Heart left ventricle (tissue), 16 donors: ENCODE measurements around the gene ZNF423. TPM values are rescaled to one million over a fixed set of nuclear protein-coding genes. Genes with fewer than 3 reads are reported as not detected.
A peak's percentile ranks its signal among the peaks of the same experiment; 100 is the strongest.

ENCODE experiments used
- ATAC-seq, 4 donors: fragments of 200-7000 bp; cut with Tn5 transposase; one replicate each; pipeline ENCODE4 v1.9.1; 2020 to 2022; ENCODE audit warnings: moderate library complexity in 4 of 4, mild to moderate bottlenecking in 3 of 4, moderate number of reproducible peaks in 1 of 4
- DNase-seq, 5 donors: peaks; one replicate each; pipeline ENCODE4 v3.0.0-alpha.2; 2020
- H3K27ac ChIP-seq, 12 donors: fragments of 200-600 bp; sonication (generic) in 4 of 12; one replicate each; pipeline versions ENCODE4 v1.5.0 to v1.8.0; 2016 to 2022; ENCODE audit warnings: mild to moderate bottlenecking in 2 of 12
- H3K27me3 ChIP-seq, 9 donors: fragments of 200-600 bp; sonication (generic) in 2 of 9; one replicate each; pipeline versions ENCODE4 v1.5.1 to v1.8.0; 2016 to 2022; ENCODE audit warnings: mild to moderate bottlenecking in 3 of 9
- H3K36me3 ChIP-seq, 9 donors: fragments of 200-600 bp; sonication (generic) in 2 of 9; one replicate each; pipeline versions ENCODE4 v1.5.0 to v1.8.0; 2018 to 2022; ENCODE audit warnings: mild to moderate bottlenecking in 2 of 9
- H3K4me1 ChIP-seq, 12 donors: fragments of 200-600 bp; sonication (generic) in 4 of 12; one replicate each; pipeline versions ENCODE4 v1.5.0 to v1.8.0; 2016 to 2022; ENCODE audit warnings: mild to moderate bottlenecking in 3 of 12
- H3K4me3 ChIP-seq, 12 donors: fragments of 200-600 bp; sonication (generic) in 4 of 12; one replicate each; pipeline versions ENCODE4 v1.5.0 to v1.8.0; 2017 to 2022; ENCODE audit warnings: mild to moderate bottlenecking in 9 of 12, moderate library complexity in 4 of 12
- H3K9me3 ChIP-seq, 12 donors: fragments of 200-600 bp; sonication (generic) in 4 of 12; one replicate each; pipeline versions ENCODE4 v1.5.0 to v1.8.0; 2016 to 2022; ENCODE audit warnings: mild to moderate bottlenecking in 1 of 12
- POLR2A ChIP-seq, 2 donors: fragments of 450-650 bp; IDR thresholded peaks; one replicate each; pipeline ENCODE4 v1.6.1; 2017; ENCODE audit warnings: antibody characterized with exemption in 2 of 2, mild to moderate bottlenecking in 2 of 2, moderate library complexity in 2 of 2
- WGBS, 4 donors: extraction: QIAGEN DNeasy Blood & Tissue Kit in 2 of 4; methylation state at CpG; one replicate each; pipeline versions ENCODE4 v1.1.5 to v1.1.7; 2013 to 2018; 5-methylcytosine and 5-hydroxymethylcytosine counted together
- intact Hi-C, 10 donors: fragments of 100-400 bp; cut with DNase I; formaldehyde crosslinking; loops; one replicate each; pipeline versions ENCODE4 v1.11.1 to v1.14.2; 2022
- polyA plus RNA-seq, 2 donors: library from polyadenylated mRNA; stranded (reverse); fragments of 200-250 nt; gene quantifications; one replicate each; pipeline ENCODE4 v1.2.3, GENCODE V29; 2013
- total RNA-seq, 9 donors: library from RNA; depleted of rRNA in 2 of 9; stranded (reverse); fragments of >200 nt in 2 of 9; fragmentation: NEBNext Ultra II Directional in 3 of 9; extraction: Animal tissue kit (Norgen Biotek cat#: 25700) in 3 of 9; gene quantifications; one replicate each; pipeline versions ENCODE4 v1.1.0 to v1.2.4, GENCODE V29; 2016 to 2023
- TF ChIP-seq, protein P1 (sequence below), 12 donors: fragments of 200-600 bp; sonication (generic) in 4 of 12; IDR thresholded peaks; one replicate each; pipeline versions ENCODE4 v1.5.0 to v1.8.0; 2018 to 2022; ENCODE audit warnings: antibody characterized with exemption in 12 of 12, mild to moderate bottlenecking in 5 of 12
- donor health status: ischemic (EF 13 %, LVEDD 7.1; RV severe dilation, severe dysfunction).
- donor health status: healthy with polysubstance abuse.
- donor health status: DM: no; HTN: yes; CAD: no.
- donor health status: DM: no; HTN: no; CAD: no.
- donor health status: ischemic (EF 25% LVEDD 6.9; RV normal size, moderate dysfunction).
- donor health status: ischemic (EF 25% LVEDD 5.7; RV mildly dilated, moderate dysfunction).
- donor health status: healthy.
- donor health status: DM: yes; HTN: yes; CAD: no.
- donor health status: ischemic (EF 35%, LVEDD 5.7; RV mildly dilated, moderate dysfunction).
- donor health status: nonischemic (EF 11% LVEDD 7.7; RV severe dilation, severe dysfunction).
- donor health status: DM: yes; HTN: yes; CAD: no.
- donor health status: PGD.
- donor health status: ischemic (EF 29% LVEDD 5.4; RV normal size, mild dysfunction).
- donor health status: nonischemic (EF 23%, LVEDD 6.1; RV moderate dilation, normal function).

ZNF423 gene
- total and polyA plus RNA-seq, 11 donors, result 1.8 to 10.4 (median 5.7) TPM

DNA sequence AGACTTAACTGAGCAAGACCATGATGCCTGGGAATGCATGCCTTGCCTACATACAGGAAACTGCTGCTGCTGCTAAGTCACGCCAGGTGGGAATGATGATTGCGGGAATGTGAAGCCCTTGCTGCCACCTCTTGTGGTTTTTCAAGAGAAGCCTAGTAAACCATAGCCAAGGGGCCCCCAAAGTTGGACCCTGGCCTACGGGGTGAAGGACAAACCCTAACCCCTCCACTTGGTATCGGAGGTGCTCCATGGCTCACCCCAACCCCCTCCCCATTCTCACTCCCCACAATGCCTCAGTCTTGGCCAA is 233.9 kb downstream of the ZNF423 start:
- H3K36me3 ChIP-seq, result peaks cover 0 to 19% (median 0%) of the 10 kb centered on the region in 9 donors
- 71 to 100% (median 95%) methylated on average over 4 of the region's 4 CpGs for WGBS, 4 donors
- intact Hi-C loops, result no loop called here
- no peaks in the 10 kb centered on the region for H3K27me3 ChIP-seq
- no peak overlapping the region for H3K4me3 ChIP-seq
- no peak for ATAC-seq
- TF ChIP-seq POLR2A (IDR thresholded peaks at IDR 0.05), result no peak
- TF ChIP-seq, protein P1, sequence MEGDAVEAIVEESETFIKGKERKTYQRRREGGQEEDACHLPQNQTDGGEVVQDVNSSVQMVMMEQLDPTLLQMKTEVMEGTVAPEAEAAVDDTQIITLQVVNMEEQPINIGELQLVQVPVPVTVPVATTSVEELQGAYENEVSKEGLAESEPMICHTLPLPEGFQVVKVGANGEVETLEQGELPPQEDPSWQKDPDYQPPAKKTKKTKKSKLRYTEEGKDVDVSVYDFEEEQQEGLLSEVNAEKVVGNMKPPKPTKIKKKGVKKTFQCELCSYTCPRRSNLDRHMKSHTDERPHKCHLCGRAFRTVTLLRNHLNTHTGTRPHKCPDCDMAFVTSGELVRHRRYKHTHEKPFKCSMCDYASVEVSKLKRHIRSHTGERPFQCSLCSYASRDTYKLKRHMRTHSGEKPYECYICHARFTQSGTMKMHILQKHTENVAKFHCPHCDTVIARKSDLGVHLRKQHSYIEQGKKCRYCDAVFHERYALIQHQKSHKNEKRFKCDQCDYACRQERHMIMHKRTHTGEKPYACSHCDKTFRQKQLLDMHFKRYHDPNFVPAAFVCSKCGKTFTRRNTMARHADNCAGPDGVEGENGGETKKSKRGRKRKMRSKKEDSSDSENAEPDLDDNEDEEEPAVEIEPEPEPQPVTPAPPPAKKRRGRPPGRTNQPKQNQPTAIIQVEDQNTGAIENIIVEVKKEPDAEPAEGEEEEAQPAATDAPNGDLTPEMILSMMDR (IDR thresholded peaks at IDR 0.05), result no peak
- no peak for DNase-seq
- no peak overlapping the region for H3K27ac ChIP-seq
- no peaks in the 10 kb centered on the region for H3K9me3 ChIP-seq
- H3K4me1 ChIP-seq, result peaks cover 0 to 26% (median 16%) of the 10 kb centered on the region in 12 donors

DNA sequence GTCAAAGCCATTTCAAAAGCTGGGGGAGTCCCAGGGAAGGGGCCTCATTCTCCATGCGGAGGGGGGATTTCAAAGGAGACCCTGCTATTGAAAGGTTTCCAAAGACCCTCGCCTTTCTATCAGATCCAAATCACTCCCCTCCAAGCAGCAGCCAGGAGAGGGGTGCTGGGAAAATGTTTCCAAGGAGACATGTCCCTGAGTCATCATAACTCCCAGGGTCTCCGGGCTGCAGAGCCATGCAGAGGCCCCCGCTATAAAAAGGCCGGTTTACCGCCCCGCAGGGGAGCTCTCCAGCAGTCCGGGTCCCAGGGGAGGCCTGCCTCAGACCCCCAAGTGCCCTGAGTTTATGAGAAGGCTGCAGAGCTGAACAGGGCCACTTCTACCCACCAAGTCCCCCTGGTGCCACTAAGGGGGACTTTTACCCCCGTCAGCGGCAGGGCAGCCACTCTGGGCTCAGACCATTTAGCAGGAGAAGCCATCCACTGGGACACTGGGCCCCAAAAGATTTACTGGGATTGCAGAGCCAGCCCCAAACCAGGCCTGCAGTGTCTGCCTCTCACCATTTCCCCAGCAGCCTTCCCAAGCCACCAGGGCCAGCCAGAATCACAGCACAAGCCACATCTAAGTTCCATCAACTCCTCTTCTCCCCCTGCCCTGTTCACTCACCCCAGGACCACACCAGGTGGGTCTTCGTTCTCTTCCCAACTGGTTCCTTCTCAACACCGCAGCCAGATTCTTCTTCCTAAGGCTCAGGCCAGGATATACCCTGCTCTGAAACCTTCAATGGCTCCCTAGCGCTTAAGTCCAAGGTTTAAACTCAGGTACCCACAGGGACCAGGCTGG is 234.4 kb downstream of the ZNF423 start:
- Histone ChIP-seq H3K9me3 (no peaks in the 10 kb centered on the region), H3K36me3 (peaks cover 0 to 19% (median 0%) of the 10 kb centered on the region in 9 donors), H3K27ac (peak overlapping the region in 10 of 12 donors; percentile 67 to 85 (median 76)), H3K4me3 (no peak overlapping the region), H3K4me1 (peaks cover 0 to 26% (median 16%) of the 10 kb centered on the region in 12 donors), H3K27me3 (no peaks in the 10 kb centered on the region)
- TF ChIP-seq, protein P1 (IDR thresholded peaks at IDR 0.05), result no peak
- TF ChIP-seq POLR2A (IDR thresholded peaks at IDR 0.05), result no peak
- WGBS, 4 donors, result 84 to 90% (median 87%) methylated on average over 13 of the region's 13 CpGs
- intact Hi-C loops, result no loop called here
- ATAC-seq (no peak), DNase-seq (no peak)

DNA sequence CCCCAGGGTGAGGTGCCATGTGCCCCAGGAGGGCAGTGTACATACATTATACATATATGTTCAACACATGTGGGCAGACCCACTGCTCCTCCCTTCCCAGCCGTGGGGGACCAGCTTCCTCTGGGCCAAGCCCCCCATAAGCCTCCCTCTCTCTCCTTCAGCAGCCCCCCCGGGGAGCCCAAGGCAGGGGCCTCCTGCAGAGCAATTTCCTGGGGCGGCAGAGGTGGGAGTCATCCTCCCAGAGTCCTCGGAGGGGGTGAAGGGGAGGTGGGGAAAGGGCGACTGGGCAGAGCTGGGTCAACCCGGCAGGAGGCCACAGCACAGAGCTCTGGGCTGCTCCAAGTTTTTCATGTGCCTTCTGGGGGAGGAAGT is 235.1 kb downstream of the ZNF423 start:
- peak in 2 of 4 donors; percentile 21 to 40 for ATAC-seq
- DNase-seq, result no peak

More for the DNA sequence above, 235.1 kb downstream of the ZNF423 start:
- H3K27ac ChIP-seq, result peak overlapping the region; percentile 1 to 85 (median 74)
- WGBS, 4 donors, result 29 to 63% (median 47%) methylated on average over 1 to 6 of the region's 6 CpGs
- H3K4me1 ChIP-seq, result peaks cover 0 to 26% (median 16%) of the 10 kb centered on the region in 12 donors
- no peak overlapping the region for H3K4me3 ChIP-seq
- H3K9me3 ChIP-seq, result no peaks in the 10 kb centered on the region
- peaks cover 0 to 14% (median 0%) of the 10 kb centered on the region in 9 donors for H3K36me3 ChIP-seq
- TF ChIP-seq, protein P1 (IDR thresholded peaks at IDR 0.05), result no peak
- no peak for TF ChIP-seq POLR2A (IDR thresholded peaks at IDR 0.05)
- no peaks in the 10 kb centered on the region for H3K27me3 ChIP-seq
- intact Hi-C loops, result no loop called here
